ENCODE measurements around the gene ELP2. TPM values are rescaled to one million over a fixed set of nuclear protein-coding genes. Genes with fewer than 3 reads are reported as not detected.

The ELP2 gene
- total RNA-seq, 1 donor from 2014 or later = 171 TPM

- Histone ChIP-seq H2AFZ (replicated peaks) (no peak overlapping the region), H3K79me2 (ENCODE audit: low read depth) (no peaks in the 10 kb centered on the region), H4K20me1 (ENCODE audit: low read depth) (no peaks in the 10 kb centered on the region), H3K4me2 (no peak overlapping the region), H3K27ac (no peak overlapping the region), H3F3A (ENCODE audit: low read depth) (no peaks in the 10 kb centered on the region), H3K27me3 (peaks cover 3% of the 10 kb centered on the region), H3K4me3 (no peak overlapping the region), H3K4me1 (no peaks in the 10 kb centered on the region), H3K9ac (no peak overlapping the region), H3K36me3 (no peaks in the 10 kb centered on the region), H3K9me3 (ENCODE audit: low read depth) (no peaks in the 10 kb centered on the region)
- Mint-ChIP-seq H3K27ac (no peak overlapping the region), H3K36me3 (no peaks in the 10 kb centered on the region), H3K9me3 (no peaks in the 10 kb centered on the region), H3K27me3 (ENCODE audit: insufficient read depth, low read depth) (peaks cover 7% of the 10 kb centered on the region), H3K4me1 (no peaks in the 10 kb centered on the region), H3K4me3 (no peak overlapping the region)
- no peak for DNase-seq (ENCODE audit: low spot score)
- TF ChIP-seq EZH2 (IDR thresholded peaks at IDR 0.05) (no peak), EZH2phosphoT487 (IDR thresholded peaks at IDR 0.05) (no peak)
- TF ChIP-seq, protein P1, sequence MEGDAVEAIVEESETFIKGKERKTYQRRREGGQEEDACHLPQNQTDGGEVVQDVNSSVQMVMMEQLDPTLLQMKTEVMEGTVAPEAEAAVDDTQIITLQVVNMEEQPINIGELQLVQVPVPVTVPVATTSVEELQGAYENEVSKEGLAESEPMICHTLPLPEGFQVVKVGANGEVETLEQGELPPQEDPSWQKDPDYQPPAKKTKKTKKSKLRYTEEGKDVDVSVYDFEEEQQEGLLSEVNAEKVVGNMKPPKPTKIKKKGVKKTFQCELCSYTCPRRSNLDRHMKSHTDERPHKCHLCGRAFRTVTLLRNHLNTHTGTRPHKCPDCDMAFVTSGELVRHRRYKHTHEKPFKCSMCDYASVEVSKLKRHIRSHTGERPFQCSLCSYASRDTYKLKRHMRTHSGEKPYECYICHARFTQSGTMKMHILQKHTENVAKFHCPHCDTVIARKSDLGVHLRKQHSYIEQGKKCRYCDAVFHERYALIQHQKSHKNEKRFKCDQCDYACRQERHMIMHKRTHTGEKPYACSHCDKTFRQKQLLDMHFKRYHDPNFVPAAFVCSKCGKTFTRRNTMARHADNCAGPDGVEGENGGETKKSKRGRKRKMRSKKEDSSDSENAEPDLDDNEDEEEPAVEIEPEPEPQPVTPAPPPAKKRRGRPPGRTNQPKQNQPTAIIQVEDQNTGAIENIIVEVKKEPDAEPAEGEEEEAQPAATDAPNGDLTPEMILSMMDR (IDR thresholded peaks at IDR 0.05) = no peak
Measured at GRCh38 chr18:36194600-36195315, 65.1 kb downstream of the ELP2 start.

DNA sequence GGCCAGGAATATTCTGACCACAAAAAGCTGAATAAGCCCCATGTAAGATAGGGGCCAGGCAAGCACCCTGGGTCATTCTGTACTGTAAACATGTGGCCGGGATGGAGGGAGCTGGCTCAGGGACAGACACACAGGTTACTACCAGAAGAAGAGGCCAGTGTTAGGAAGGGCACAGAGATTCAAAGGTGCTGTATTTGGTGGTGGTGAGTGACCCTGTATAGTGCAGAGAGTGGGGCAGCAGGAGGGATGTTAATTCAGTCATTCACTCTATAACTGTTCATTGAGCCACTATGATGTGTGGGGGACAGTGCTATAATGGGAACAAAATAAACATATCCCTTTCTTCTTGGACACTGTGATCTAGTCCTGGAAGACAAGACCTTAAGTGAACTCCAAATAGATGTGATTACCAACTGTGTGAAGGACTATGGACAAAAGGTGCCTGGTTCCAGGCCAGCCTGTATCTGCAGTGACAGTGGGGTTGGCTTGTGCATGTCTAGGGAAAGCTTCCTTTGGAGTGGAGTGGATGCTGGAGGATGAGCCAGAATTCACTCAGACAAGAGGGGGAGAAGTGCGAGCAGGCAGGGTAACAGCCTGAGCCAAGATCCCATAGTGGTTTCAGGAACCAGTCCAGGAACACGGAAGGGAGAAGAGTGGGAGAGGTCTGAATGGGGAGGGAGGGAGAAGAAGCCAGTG, 65.9 kb downstream of the ELP2 start:
- Histone ChIP-seq H3K9me3 (ENCODE audit: low read depth) (no peaks in the 10 kb centered on the region), H3K27ac (no peak overlapping the region), H3K4me1 (no peaks in the 10 kb centered on the region), H3F3A (ENCODE audit: low read depth) (no peaks in the 10 kb centered on the region), H3K36me3 (no peaks in the 10 kb centered on the region), H3K79me2 (ENCODE audit: low read depth) (no peaks in the 10 kb centered on the region), H3K4me2 (no peak overlapping the region), H2AFZ (replicated peaks) (no peak overlapping the region), H4K20me1 (ENCODE audit: low read depth) (no peaks in the 10 kb centered on the region), H3K4me3 (no peak overlapping the region), H3K27me3 (no peaks in the 10 kb centered on the region), H3K9ac (no peak overlapping the region)
- Mint-ChIP-seq H3K4me3 (no peak overlapping the region), H3K27ac (peak overlapping the region; percentile 32), H3K9me3 (no peaks in the 10 kb centered on the region), H3K36me3 (no peaks in the 10 kb centered on the region), H3K27me3 (ENCODE audit: insufficient read depth, low read depth) (peaks cover 9% of the 10 kb centered on the region), H3K4me1 (no peaks in the 10 kb centered on the region)
- TF ChIP-seq EZH2phosphoT487 (IDR thresholded peaks at IDR 0.05) (no peak), EZH2 (IDR thresholded peaks at IDR 0.05) (no peak)
- TF ChIP-seq, protein P1 (IDR thresholded peaks at IDR 0.05) = no peak
- no peak for DNase-seq (ENCODE audit: low spot score)

- Mint-ChIP-seq H3K4me1 (no peaks in the 10 kb centered on the region), H3K27ac (no peak overlapping the region), H3K4me3 (no peak overlapping the region), H3K36me3 (no peaks in the 10 kb centered on the region), H3K9me3 (no peaks in the 10 kb centered on the region), H3K27me3 (ENCODE audit: insufficient read depth, low read depth) (peaks cover 9% of the 10 kb centered on the region)
- no peaks in the 10 kb centered on the region for H4K20me1 ChIP-seq (ENCODE audit: low read depth)
- H3K4me3 ChIP-seq = no peak overlapping the region
- H2AFZ ChIP-seq (replicated peaks) = no peak overlapping the region
- DNase-seq (ENCODE audit: low spot score) = no peak
- H3K9ac ChIP-seq = no peak overlapping the region
- H3F3A ChIP-seq (ENCODE audit: low read depth) = no peaks in the 10 kb centered on the region
- H3K79me2 ChIP-seq (ENCODE audit: low read depth) = no peaks in the 10 kb centered on the region
- H3K36me3 ChIP-seq = no peaks in the 10 kb centered on the region
- TF ChIP-seq EZH2phosphoT487 (IDR thresholded peaks at IDR 0.05) (no peak), EZH2 (IDR thresholded peaks at IDR 0.05) (no peak)
- TF ChIP-seq, protein P1 (IDR thresholded peaks at IDR 0.05) = no peak
- no peaks in the 10 kb centered on the region for H3K27me3 ChIP-seq
- no peaks in the 10 kb centered on the region for H3K4me1 ChIP-seq
- H3K4me2 ChIP-seq = no peak overlapping the region
- H3K27ac ChIP-seq = no peak overlapping the region
- H3K9me3 ChIP-seq (ENCODE audit: low read depth) = no peaks in the 10 kb centered on the region
Measured at GRCh38 chr18:36196238-36196995, 66.7 kb downstream of the ELP2 start.

Data from neural progenitor cell (in vitro differentiated cells).